Caki2 (cell line): ENCODE measurements around the gene KERA. TPM values are rescaled to one million over a fixed set of nuclear protein-coding genes. Genes with fewer than 3 reads are reported as not detected.

ENCODE experiments used
- DNase-seq: peaks from one replicate; pipeline ENCODE4 v3.0.0-alpha.2; 2015; ENCODE audit warnings: low read depth
- in situ Hi-C: cut with HindIII; loops from 2 replicates; pipeline ENCODE4 v1.10.0; 2016; ENCODE audit warnings: low sequenced_read_pairs, low pct_unique_long_range_greater_than_20kb, mixed read lengths
- total RNA-seq: library from RNA; depleted of rRNA; stranded (reverse); fragments of >200 nt; shearing (Covaris generic); gene quantifications from 2 replicates; pipeline ENCODE4 v1.2.3, GENCODE V29; 2014; ENCODE audit warnings: low replicate concordance

Gene KERA
- total RNA-seq, 1 experiment from 2014 or later: not detected

- no peak for DNase-seq
- in situ Hi-C loops: no loop called here
Measured at GRCh38 chr12:91077228-91077954, 19.6 kb upstream of the KERA start.

- DNase-seq: no peak
- in situ Hi-C loops: no loop called here
Measured at GRCh38 chr12:91074851-91075250, 17.0 kb upstream of the KERA start.

GRCh38 chr12:91074154-91074709 lies 16.4 kb upstream of the KERA start:
- in situ Hi-C loops: no loop called here
- no peak for DNase-seq

GRCh38 chr12:91073426-91073825 lies 15.6 kb upstream of the KERA start:
- no peak for DNase-seq
- in situ Hi-C loops: no loop called here

- in situ Hi-C loops: no loop called here
- no peak for DNase-seq
Measured at GRCh38 chr12:91072931-91073330, 15.1 kb upstream of the KERA start.

GRCh38 chr12:91070936-91071335 lies 13.1 kb upstream of the KERA start:
- in situ Hi-C loops: no loop called here
- DNase-seq: no peak

GRCh38 chr12:91065396-91065795 lies 7.6 kb upstream of the KERA start:
- in situ Hi-C loops: no loop called here
- no peak for DNase-seq

GRCh38 chr12:91064640-91065039 lies 6.8 kb upstream of the KERA start:
- DNase-seq: no peak
- in situ Hi-C loops: no loop called here

GRCh38 chr12:91061091-91061490 lies 3.3 kb upstream of the KERA start:
- in situ Hi-C loops: no loop called here
- no peak for DNase-seq

GRCh38 chr12:91059211-91059610 lies 1.4 kb upstream of the KERA start:
- DNase-seq: no peak
- in situ Hi-C loops: no loop called here

- in situ Hi-C loops: no loop called here
- no peak for DNase-seq
Measured at GRCh38 chr12:91058786-91059185, 962 bp upstream of the KERA start.

- no peak for DNase-seq
- in situ Hi-C loops: no loop called here
Measured at GRCh38 chr12:91056488-91056887, 1.3 kb downstream of the KERA start.

- in situ Hi-C loops: no loop called here
- DNase-seq: no peak
Measured at GRCh38 chr12:91055976-91056375, 1.8 kb downstream of the KERA start.

- no peak for DNase-seq
- in situ Hi-C loops: no loop called here
Measured at GRCh38 chr12:91053951-91054715, 3.7 kb downstream of the KERA start.

GRCh38 chr12:91052026-91052425 lies 5.8 kb downstream of the KERA start:
- no peak for DNase-seq

GRCh38 chr12:91044586-91044985 lies 13.2 kb downstream of the KERA start:
- DNase-seq: no peak
- in situ Hi-C loops: no loop called here

More at GRCh38 chr12:91052026-91052425, 5.8 kb downstream of the KERA start:
- in situ Hi-C loops: no loop called here

GRCh38 chr12:91043408-91043807 lies 14.4 kb downstream of the KERA start:
- no peak for DNase-seq
- in situ Hi-C loops: no loop called here

- in situ Hi-C loops: no loop called here
- no peak for DNase-seq
Measured at GRCh38 chr12:91040096-91040755, 17.6 kb downstream of the KERA start.

GRCh38 chr12:91037276-91037675 lies 20.5 kb downstream of the KERA start:
- in situ Hi-C loops: no loop called here
- no peak for DNase-seq
